ENCODE results near the gene A1BG.

A1BG gene

GRCh38 chr19:58334691-58335249, 18.5 kb downstream of the A1BG start:
- DNase-seq = no peak

GRCh38 chr19:58332697-58333096, 20.6 kb downstream of the A1BG start:
- DNase-seq = no peak

DNA sequence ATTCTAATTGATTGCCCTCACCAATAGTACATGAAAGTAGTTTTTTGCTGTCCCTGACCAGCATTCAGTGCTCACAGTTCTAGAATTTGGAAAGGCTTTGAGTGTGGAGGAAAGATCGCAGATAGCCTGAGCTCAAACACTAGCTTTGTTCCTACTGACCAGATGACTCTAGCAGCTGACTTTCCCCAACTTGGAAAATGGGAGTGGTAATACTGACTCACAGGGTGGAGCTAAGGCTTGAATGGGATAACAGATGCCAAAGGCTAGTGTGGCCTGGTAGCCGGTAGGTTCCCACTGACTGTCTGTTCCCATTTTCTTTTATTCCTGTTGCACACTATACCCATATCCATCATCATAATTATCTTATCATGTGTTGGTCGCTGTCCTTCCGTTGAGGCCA, 22.8 kb downstream of the A1BG start:
- DNase-seq = no peak

DNA sequence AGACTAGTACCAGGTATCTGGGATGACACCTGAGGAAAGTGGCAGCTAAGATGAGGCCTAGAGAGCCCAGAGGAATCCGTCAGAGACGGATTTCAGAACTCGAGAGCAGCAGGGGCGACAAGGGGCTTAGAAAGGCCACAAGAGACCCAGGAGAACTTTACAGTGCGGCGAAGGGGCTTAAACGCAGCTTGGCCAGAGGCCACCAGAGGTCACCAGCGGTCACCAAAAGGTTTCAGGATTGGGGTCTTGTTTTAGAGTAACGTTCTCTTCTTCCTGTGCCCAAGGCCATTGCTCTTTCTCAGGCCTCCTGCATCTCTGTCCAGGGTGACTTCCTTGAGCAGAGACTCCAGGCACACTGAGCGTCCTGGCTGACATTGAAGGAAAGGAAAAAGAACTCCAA, 24.3 kb downstream of the A1BG start:
- peak; percentile 51 for DNase-seq

DNA sequence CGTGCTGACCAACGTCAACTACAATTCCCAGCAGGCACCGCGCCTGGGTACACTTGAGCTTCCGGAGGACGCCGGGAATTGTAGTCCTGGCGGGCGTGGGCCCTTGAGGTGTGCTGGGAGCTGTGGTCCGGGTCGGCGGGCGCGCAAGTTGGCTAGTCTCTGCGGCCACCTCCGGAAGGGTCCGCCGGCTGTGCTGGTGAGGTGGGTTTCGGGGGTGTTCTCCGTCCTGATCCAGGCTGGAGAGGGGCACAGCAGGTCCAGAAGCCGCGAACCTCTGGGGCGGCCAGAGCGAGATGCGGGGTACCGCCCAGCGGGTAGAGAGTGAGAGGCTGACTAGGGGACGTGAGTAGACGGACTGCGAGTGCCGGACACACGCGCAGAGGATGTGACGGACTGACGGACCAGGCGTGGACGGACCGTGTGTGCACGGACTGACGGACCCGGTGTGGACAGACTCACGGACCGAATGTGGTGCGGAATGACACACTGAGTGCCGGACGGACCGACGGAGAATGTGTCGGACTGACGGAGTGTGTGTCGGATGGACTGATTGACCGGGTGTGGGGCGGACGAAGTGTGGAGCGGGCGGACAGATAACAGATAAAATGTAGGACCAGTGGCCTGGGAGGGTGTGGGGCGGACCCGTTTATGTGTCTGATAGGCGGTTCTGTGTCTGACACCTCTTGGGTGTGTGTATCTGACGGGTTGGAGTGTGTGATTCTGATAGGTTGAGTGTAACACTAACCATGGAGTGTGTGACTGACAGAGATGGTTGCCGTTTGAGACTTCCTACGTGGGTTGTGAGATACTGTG, 26.2 kb downstream of the A1BG start, which contains the start of gene ZSCAN22:
ZSCAN22 (plus strand) TSS at position 81 of the 813 bp plus-strand sequence. CDS start 7,809 bp downstream, outside the sequence.
- peak; percentile 94 for DNase-seq

DNA sequence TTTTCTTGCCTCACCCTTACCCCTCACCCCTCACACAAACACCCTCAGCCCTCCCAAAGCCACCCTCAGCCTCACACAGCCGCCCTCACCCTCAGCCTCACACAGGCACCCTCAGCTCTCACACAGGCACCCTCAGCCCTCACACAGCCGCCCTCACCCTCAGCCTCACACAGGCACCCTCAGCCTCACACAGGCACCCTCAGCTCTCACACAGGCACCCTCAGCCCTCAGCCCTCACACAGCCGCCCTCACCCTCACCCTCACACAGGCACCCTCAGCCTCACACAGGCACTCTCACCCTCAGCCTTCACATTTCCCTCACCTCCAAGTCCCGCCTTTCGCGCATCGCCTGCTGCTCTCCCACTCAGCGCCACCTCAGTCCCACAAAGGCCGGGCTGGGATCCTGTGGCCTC, 26.8 kb downstream of the A1BG start:
- DNase-seq = no peak

GRCh38 chr19:58325311-58326022, 27.8 kb downstream of the A1BG start:
- DNase-seq = no peak

- DNase-seq = no peak
Observed at GRCh38 chr19:58319241-58319640, 34.1 kb downstream of the A1BG start.

DNA sequence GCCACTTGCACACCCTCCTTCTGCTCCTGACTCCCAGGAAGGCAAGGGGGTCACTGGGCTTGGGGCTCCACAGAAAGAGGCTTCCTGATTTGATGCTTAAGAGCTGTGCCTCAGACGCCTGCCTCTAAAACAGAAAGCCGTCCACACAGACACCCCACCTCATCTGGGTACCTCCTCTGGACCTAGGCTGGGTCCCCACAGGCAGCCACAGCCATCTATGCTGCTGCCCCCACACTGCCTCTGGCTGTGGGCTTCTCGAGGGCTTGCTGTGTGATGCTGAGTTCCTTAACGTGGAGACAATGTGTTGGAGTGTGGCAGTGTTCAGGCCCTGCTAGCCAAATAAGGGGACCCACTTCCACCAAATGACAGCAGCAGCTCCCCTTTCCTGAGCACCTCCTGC, 35.0 kb downstream of the A1BG start:
- no peak for DNase-seq

DNA sequence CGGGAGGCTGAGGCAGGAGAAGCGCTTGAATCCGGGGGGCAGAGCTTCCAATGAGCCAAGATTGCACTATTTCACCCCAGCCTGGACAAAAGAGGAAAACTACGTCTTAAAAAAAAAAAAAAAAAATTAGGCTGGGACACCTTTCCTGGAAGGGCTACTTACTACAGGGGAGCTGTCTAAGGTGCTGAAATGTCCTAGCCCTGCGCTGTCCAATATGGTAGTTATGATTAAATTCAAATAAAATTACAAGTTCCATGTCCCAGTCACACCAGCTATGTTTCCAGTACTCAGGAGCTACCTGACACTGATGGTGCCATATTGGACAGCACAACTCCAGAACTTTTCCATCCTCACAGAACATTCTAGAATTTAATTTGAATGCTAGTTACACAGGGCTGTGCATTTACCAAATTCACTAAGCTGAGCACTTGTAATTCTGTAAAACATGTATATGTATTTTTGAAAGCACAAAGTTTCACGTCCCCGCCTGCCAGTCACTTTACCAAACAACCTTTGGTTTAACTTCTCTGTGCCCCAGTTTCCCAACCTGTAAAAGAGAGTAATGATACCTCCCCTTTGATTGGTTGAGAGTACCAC, 35.7 kb downstream of the A1BG start:
- no peak for DNase-seq

- DNase-seq = no peak
Observed at GRCh38 chr19:58315580-58315979, 37.7 kb downstream of the A1BG start.

GRCh38 chr19:58311345-58311865, 41.9 kb downstream of the A1BG start:
- no peak for DNase-seq

- DNase-seq = peak; percentile 42
Observed at GRCh38 chr19:58310685-58311084, 42.6 kb downstream of the A1BG start.

- DNase-seq = no peak
Observed at GRCh38 chr19:58307736-58308135, 45.6 kb downstream of the A1BG start.

- peak; percentile 29 for DNase-seq
Observed at GRCh38 chr19:58305932-58306323, 47.4 kb downstream of the A1BG start.

DNA sequence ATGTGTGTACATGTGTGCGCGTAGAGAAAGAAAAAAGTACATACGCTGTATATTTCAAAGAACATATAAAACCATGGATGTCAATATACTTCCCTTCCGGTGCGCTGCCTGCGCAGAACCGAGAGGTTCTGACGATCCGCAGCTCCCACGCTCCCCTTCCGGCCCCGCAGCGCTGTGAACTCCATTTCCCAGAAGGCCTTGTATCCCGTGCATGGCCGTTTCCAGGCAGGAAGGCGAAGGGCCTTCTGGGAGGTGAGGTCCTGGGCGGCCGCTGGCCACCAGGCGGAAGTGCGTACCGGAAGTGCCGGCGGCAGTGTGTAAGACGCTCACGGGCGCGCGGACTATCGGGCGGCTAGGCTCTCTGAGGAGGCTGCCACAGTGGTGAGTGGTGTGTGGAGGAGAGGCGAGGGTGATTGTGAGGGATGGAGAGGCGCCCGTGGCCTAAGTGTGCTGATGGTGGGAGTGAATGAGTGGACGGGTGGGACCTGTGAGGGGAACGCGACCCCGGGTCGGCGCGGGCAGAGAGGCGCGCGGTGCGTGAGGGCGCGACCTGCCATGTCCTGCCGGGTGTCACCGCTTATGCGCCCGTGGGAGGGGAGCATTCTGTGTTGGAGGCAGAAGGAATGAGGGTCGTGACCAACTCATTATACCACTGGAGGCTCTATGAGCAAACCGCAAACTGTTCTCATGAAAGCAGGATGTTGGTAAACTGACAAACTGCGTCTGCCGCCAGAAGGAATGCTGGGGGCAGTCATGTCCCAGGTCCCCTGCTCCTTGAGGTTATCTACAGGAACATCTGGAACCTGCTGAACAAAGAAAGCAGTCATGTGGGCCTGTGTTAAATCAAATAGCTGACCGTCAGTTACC, 48.0 kb downstream of the A1BG start, which contains the start of gene ERVK3-1:
ERVK3-1 (plus strand) TSS at position 313 of the 867 bp plus-strand sequence. CDS start 6,792 bp downstream, outside the sequence.
- peak; percentile 93 for DNase-seq

DNA sequence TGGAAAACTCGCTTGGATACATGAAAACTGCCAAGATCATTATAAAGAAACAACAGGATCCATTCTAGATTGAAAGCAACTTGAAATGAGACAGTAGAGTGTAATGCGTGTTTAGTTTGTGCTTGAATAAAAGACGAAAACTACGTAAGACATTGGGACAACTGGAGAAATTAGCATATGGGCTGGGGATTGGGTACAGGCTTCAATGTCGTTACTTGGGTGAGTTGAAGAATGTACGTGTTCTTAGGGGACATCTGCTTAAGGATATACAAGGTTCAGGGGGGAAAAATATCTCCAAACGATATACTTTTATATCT, 48.6 kb downstream of the A1BG start:
- no peak for DNase-seq

GRCh38 chr19:58304255-58304654, 49.0 kb downstream of the A1BG start:
- no peak for DNase-seq

- DNase-seq = no peak
Observed at GRCh38 chr19:58300620-58301019, 52.7 kb downstream of the A1BG start.

DNA sequence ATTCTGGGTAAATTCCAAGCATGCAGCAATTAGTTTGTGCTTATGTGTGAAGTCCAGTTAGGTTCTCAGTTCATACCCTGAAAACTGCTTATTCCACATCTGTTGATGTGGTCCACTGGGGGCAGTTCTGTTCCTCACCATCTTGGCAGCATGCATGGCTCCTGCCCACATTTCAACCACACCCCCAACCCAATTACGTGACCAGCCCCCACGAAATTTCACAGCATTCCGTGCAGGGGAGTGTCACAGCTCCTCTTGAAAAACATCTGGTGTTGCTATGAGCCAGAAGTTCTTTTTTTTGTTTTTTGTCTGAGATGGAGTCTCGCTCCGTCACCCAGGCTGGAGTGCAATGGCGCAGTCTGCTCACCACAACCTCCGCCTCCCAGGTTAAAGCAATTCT, 57.2 kb downstream of the A1BG start:
- no peak for DNase-seq

Measured in stimulated activated CD8-positive, alpha-beta memory T cell treated with anti-CD3 and anti-CD28 coated beads, Interleukin-4, amount 100 ng/mL, for 48 hours (primary cell).